HepG2 (cell line): ENCODE measurements around the gene ACP1.

Experiments used
- BHLHE40 ChIP-seq: IDR thresholded peaks from 2 replicates; pipeline ENCODE4 v1.6.1; 2011; ENCODE audit warnings: low read length, improper control_type of control experiment
- CENPBD1 ChIP-seq: sonication (generic); formaldehyde crosslinking; IDR thresholded peaks from 2 replicates; pipeline ENCODE4 v1.8.0; 2022; ENCODE audit warnings: missing genetic modification reagents, low read depth, mild to moderate bottlenecking, borderline replicate concordance
- CTCF ChIP-seq: sonication (generic); formaldehyde crosslinking; IDR thresholded peaks from 2 replicates; pipeline ENCODE4 v1.5.0; 2020; ENCODE audit warnings: mild to moderate bottlenecking, missing genetic modification reagents, moderate library complexity
- HNF4A ChIP-seq: sonication (generic); formaldehyde crosslinking; IDR thresholded peaks from 2 replicates; pipeline ENCODE4 v1.4.0; 2020; ENCODE audit warnings: missing genetic modification reagents
- MYC ChIP-seq: sonication (generic); formaldehyde crosslinking; IDR thresholded peaks from 2 replicates; pipeline ENCODE4 v1.9.0; 2021; ENCODE audit warnings: missing genetic modification reagents, borderline replicate concordance
- POLR2AphosphoS5 ChIP-seq: IDR thresholded peaks from 2 replicates; pipeline ENCODE4 v1.6.1; 2012; ENCODE audit warnings: low read depth, low read length
- THAP7 ChIP-seq: sonication (generic); formaldehyde crosslinking; IDR thresholded peaks from 2 replicates; pipeline ENCODE4 v1.8.1; 2023; ENCODE audit warnings: mild to moderate bottlenecking, missing genetic modification reagents
- YY1 ChIP-seq: IDR thresholded peaks from 2 replicates; pipeline ENCODE4 v1.6.1; 2011; ENCODE audit warnings: low read length, low read depth, moderate library complexity, mild to moderate bottlenecking; ENCODE audit not compliant: insufficient read depth, insufficient replicate concordance
- ZFYVE20 ChIP-seq: sonication (generic); formaldehyde crosslinking; IDR thresholded peaks from 2 replicates; pipeline ENCODE4 v1.8.0; 2023; ENCODE audit warnings: low read depth, mild to moderate bottlenecking, moderate library complexity, missing genetic modification reagents, borderline replicate concordance
- ZNF124 ChIP-seq: sonication (generic); formaldehyde crosslinking; IDR thresholded peaks from 2 replicates; pipeline ENCODE4 v1.4.0; 2020; ENCODE audit warnings: missing genetic modification reagents
- ZNF512 ChIP-seq: sonication (generic); formaldehyde crosslinking; IDR thresholded peaks from 2 replicates; pipeline ENCODE4 v1.4.0; 2020; ENCODE audit warnings: mild to moderate bottlenecking, missing genetic modification reagents
- ZNF546 ChIP-seq: sonication (generic); formaldehyde crosslinking; conservative IDR thresholded peaks from 2 replicates; pipeline ENCODE4 v1.8.1; 2023; ENCODE audit warnings: mild to moderate bottlenecking, missing genetic modification reagents

GRCh38 chr2:314561-315336, 50.0 kb downstream of the ACP1 start:
- TF ChIP-seq THAP7 (CRISPR knock-in tag) (no peak), ZNF124 (CRISPR knock-in tag) (no peak), CTCF (no peak), POLR2AphosphoS5 (no peak), MYC (CRISPR knock-in tag) (no peak), CENPBD1 (CRISPR knock-in tag) (no peak), BHLHE40 (no peak), YY1 (no peak), HNF4A (CRISPR knock-in tag) (no peak), ZNF546 (CRISPR knock-in tag) (no peak), ZFYVE20 (no peak), ZNF512 (CRISPR knock-in tag) (no peak)
